Mucosa of descending colon (tissue), 3 donors: ENCODE data around the gene FNBP1L. TPM values are rescaled to one million over a fixed set of nuclear protein-coding genes. Genes with fewer than 3 reads are reported as not detected.
"Not testable (repeated sequence)": the region's sequence is repeated elsewhere in the genome, so short reads cannot be mapped to it uniquely, and the experiment has no call there.

ENCODE experiments used
- ATAC-seq: fragments of 200-7000 bp; cut with Tn5 transposase; one replicate; pipeline ENCODE4 v1.9.1; 2020; ENCODE audit warnings: mild to moderate bottlenecking, moderate library complexity
- DNase-seq, 3 donors: peaks; one replicate each; pipeline ENCODE4 v3.0.0-alpha.2; 2020
- H3K36me3 ChIP-seq: fragments of 200-600 bp; one replicate; pipeline ENCODE4 v1.8.0; 2021; ENCODE audit warnings: low read depth, mild to moderate bottlenecking
- H3K4me1 ChIP-seq: fragments of 200-600 bp; one replicate; pipeline ENCODE4 v1.8.0; 2021; ENCODE audit warnings: low read depth, mild to moderate bottlenecking
- H3K4me3 ChIP-seq: fragments of 200-600 bp; one replicate; pipeline ENCODE4 v1.8.0; 2021; ENCODE audit warnings: mild to moderate bottlenecking
- H3K9me3 ChIP-seq: fragments of 200-600 bp; one replicate; pipeline ENCODE4 v1.8.0; 2021; ENCODE audit warnings: mild to moderate bottlenecking
- intact Hi-C, 2 donors: fragments of 100-400 bp; cut with DNase I in 1 of 2; cut with micrococcal nuclease in 1 of 2; formaldehyde crosslinking; loops; one replicate each; pipeline versions ENCODE4 v1.11.0 to v1.11.1; 2022; cut with DNase I, micrococcal nuclease
- total RNA-seq, 3 donors: library from RNA; stranded (reverse); fragmentation: NEBNext Ultra II Directional in 2 of 3; extraction: Animal tissue kit (Norgen Biotek cat#: 25700) in 2 of 3; gene quantifications; one replicate each; pipeline versions ENCODE4 v1.2.1 to v1.2.4, GENCODE V29; 2021 to 2023
- TF ChIP-seq, protein P1 (sequence below): fragments of 200-600 bp; IDR thresholded peaks from one replicate; pipeline ENCODE4 v1.8.0; 2022; ENCODE audit warnings: antibody characterized with exemption, mild to moderate bottlenecking
- donor health status: DM: no; HTN: no; CAD: no; lungs with moderate emphysema.
- donor health status: DM: no; HTN: no; CAD: no.
- donor health status: DM: no; HTN: yes; CAD: no.

The FNBP1L gene
- total RNA-seq, 3 donors from 2014 or later: 32.7 to 49.1 (median 44.4) TPM

DNA sequence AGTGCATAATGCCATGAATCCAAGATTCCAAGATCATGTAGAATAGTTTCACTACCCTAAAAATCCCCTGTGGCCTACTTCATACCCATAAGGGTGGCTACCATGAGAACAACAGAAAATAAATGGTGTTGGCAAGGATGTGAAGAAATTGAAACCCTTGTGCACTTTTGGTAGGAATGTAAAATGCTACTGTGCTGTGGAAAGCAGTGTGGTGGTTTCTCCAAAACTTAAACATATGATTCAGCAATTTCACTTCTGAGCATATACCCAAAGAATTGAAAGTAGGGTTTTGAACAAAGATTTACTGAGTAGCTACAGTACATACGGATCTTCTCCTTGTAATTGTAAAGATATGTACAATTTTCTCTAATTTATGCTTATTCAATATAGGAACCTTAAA, 16.0 kb downstream of the FNBP1L start:
- TF ChIP-seq, protein P1, sequence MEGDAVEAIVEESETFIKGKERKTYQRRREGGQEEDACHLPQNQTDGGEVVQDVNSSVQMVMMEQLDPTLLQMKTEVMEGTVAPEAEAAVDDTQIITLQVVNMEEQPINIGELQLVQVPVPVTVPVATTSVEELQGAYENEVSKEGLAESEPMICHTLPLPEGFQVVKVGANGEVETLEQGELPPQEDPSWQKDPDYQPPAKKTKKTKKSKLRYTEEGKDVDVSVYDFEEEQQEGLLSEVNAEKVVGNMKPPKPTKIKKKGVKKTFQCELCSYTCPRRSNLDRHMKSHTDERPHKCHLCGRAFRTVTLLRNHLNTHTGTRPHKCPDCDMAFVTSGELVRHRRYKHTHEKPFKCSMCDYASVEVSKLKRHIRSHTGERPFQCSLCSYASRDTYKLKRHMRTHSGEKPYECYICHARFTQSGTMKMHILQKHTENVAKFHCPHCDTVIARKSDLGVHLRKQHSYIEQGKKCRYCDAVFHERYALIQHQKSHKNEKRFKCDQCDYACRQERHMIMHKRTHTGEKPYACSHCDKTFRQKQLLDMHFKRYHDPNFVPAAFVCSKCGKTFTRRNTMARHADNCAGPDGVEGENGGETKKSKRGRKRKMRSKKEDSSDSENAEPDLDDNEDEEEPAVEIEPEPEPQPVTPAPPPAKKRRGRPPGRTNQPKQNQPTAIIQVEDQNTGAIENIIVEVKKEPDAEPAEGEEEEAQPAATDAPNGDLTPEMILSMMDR: no peak
- ATAC-seq (no peak), DNase-seq (no peak)
- Histone ChIP-seq H3K9me3 (no peaks in the 10 kb centered on the region), H3K4me1 (no peaks in the 10 kb centered on the region), H3K36me3 (no peaks in the 10 kb centered on the region), H3K4me3 (no peak overlapping the region)
- intact Hi-C loops: no loop called here

DNA sequence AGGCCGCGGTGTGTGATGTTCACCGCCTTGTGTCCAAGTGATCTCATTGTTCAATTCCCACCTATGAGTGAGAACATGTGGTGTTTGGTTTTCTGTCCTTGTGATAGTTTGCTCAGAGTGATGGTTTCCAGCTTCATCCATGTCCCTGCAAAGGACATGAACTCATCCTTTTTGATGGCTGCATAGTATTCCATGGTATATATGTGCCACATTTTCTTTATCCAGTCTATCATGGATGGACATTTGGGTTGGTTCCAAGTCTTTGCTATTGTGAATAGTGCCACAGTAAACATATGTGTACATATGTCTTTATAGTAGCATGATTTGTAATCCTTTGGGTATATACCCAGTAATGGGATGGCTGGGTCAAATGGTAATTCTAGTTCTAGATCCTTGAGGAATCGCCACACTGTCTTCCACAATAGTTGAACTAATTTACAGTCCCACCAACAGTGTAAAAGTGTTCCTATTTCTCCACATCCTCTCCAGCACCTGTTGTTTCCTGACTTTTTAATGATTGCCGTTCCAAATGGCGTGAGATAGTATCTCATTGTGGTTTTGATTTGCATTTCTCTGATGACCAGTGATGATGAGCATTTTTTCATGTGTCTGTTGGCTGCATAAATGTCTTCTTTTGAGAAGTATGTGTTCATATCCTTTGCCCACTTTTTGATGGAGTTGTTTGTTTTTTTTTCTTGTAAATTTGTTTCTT, 17.6 kb downstream of the FNBP1L start:
- DNase-seq, ATAC-seq, H3K36me3 ChIP-seq, H3K9me3 ChIP-seq, H3K4me3 ChIP-seq, H3K4me1 ChIP-seq, intact Hi-C loops: not testable (repeated sequence)

DNA sequence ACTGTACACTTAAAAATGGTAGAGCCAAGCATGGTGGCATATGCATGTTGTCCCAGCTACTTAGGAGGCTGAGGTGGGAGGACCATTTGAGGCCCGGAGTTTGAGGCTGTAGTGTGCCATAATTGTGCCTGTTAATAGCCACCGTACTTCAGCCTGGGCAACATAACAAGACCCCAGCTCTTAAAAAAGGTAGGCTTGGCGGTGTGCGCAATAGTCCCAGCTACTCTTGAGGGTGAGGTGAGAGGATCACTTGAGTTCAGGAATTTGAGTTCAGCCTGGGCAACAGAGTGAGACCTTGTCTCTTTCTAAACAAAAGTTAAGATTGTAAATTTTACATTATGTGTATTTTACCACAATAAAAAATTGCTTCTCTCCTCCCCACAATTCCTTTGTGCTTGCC, 19.7 kb downstream of the FNBP1L start:
- DNase-seq: no peak
- Histone ChIP-seq H3K4me1 (no peaks in the 10 kb centered on the region), H3K9me3 (no peaks in the 10 kb centered on the region), H3K4me3 (no peak overlapping the region), H3K36me3 (no peaks in the 10 kb centered on the region)
- intact Hi-C loops: no loop called here
- ATAC-seq: no peak
- TF ChIP-seq, protein P1: no peak

DNA sequence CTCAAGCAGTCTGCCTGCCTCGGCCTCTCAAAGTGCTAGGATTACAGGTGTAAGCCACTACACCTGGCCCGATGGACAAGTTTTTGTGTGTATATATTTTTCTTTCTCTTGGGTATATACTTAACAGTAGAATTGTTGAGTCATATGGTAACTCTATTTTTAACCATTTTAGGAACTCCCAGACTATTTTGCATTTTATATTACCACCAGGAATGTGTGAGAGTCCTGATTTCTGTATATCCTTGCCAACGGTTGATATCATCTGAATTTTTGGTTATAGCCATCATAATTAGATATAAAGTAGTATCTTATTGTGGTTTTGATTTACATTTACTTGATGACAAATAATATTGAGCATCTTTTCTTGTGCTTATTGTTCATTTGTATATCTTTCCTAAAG, 20.7 kb downstream of the FNBP1L start:
- Histone ChIP-seq H3K9me3 (no peaks in the 10 kb centered on the region), H3K4me1 (no peaks in the 10 kb centered on the region), H3K4me3 (no peak overlapping the region), H3K36me3 (no peaks in the 10 kb centered on the region)
- DNase-seq (no peak), ATAC-seq (no peak)
- TF ChIP-seq, protein P1: no peak
- intact Hi-C loops: no loop called here

DNA sequence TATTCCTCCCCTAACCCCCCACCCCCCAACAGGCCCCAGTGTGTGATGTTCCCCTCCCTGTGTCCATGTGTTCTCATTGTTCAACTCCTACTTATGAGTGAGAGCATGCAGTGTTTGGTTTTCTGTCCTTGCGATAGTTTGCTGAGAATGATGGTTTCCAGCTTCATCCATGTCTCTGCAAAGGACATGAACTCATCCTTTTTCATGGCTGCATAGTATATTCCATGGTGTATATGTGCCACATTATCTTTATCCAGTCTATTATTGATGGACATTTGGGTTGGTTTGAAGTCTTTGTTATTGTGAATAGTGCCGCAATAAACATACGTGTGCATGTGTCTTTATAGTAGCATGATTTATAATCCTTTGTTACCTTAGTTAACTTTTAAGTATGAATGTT, 21.3 kb downstream of the FNBP1L start:
- H3K4me1 ChIP-seq, DNase-seq, H3K9me3 ChIP-seq, intact Hi-C loops, H3K36me3 ChIP-seq, H3K4me3 ChIP-seq, ATAC-seq: not testable (repeated sequence)

DNA sequence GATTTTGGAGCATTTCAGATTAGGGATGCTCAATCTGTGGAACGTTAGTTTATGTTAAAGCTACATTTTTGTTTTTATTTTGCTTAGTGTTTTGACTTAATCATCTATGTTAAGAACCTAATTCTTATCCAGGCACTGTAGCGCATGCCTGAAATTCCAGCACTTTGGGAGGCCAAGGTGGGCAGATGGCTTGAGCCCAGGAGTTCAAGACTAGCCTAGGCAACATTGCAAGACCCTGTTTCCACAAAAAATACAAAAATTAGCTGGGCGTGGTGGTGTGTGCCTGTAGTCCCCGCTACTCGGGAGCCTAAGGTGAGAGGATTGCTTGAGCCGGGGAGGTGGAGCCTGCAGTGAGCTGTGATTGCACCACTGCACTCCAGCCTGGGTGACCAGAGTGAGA, 23.4 kb downstream of the FNBP1L start:
- intact Hi-C loops: no loop called here
- ATAC-seq (no peak), DNase-seq (no peak)
- Histone ChIP-seq H3K9me3 (no peaks in the 10 kb centered on the region), H3K36me3 (no peaks in the 10 kb centered on the region), H3K4me3 (no peak overlapping the region), H3K4me1 (no peaks in the 10 kb centered on the region)
- TF ChIP-seq, protein P1: no peak

DNA sequence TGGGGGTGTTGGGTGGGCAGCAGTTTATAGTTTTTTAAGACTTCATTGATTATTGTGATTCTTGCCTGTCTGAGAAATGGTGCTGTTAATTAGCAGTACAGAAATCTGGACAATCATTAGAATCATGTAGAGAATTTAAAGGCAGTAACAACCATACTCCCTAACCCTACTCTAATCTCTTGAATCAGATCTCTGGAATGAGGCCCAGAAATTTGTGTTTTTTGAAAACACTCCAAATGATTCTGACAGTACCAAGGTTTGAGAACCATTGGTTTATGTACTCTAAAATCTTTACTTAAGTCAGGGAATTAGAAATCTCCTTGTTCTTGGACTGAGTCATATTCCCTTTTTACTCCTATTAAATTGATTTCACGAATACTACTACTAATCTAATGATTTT, 24.0 kb downstream of the FNBP1L start:
- intact Hi-C loops: no loop called here

More for the DNA sequence above, 24.0 kb downstream of the FNBP1L start:
- Histone ChIP-seq H3K4me1 (no peaks in the 10 kb centered on the region), H3K36me3 (no peaks in the 10 kb centered on the region), H3K4me3 (no peak overlapping the region), H3K9me3 (no peaks in the 10 kb centered on the region)
- no peak for ATAC-seq
- TF ChIP-seq, protein P1: no peak
- no peak for DNase-seq
